Measurements from ENCODE around the gene NCOR1.

The NCOR1 gene

DNA sequence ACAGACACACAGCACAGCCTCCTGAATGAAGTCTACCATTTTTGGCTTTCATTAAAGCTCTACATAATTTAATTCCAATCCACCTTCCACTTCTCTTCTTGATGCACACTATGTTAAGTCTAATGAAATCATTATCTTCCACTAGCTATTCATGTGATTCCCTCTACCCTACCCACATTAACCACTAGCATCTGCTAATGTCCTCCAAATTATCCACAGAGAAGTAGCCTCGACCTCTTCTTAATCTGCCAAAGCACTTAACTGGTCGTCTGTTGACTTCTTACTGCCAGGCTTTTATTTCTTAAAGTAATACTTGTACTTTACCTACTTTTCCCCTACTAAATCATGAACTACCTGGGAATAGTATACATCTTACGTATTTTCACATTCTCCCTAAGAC lies 91.8 kb downstream of the NCOR1 start:
- ATAC-seq, result no peak
- no peak for TF ChIP-seq ZNF565 (CRISPR knock-in tag; conservative IDR thresholded peaks at IDR 0.05; ENCODE audit: low read depth)

DNA sequence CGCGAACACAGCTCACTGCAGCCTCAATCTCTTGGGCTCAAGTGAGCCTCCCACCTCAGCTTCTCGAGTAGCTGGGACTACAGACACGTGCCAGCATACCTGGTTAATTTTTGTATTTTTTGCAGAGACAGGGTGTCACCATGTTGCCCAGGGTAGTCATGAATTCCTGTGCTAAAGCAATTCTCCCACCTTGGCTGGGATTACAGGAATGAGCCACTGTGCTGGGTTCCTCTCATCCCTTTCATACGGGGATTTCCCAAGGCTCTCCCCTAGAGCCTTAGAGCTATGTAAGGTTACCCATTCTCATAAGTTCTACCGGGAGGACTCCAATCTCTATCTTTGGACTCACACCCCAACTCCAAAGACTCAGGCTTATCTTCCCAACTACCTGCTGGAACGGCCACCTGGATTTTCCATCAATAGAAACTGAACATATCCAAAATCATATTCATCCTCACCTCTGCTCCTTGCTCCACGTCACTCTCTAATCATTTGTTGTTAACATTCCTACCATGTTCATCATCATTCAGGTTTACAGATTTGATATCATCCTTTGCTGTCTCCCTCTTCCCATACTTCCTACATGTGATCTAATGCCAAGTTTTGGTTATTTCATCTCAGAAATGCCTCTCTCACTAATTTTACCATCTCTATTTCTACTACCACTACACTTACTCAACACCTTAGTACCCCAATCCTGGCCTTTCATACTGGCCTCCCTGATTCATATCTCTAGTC lies 92.5 kb downstream of the NCOR1 start:
- ATAC-seq, result no peak
- TF ChIP-seq, protein P1, sequence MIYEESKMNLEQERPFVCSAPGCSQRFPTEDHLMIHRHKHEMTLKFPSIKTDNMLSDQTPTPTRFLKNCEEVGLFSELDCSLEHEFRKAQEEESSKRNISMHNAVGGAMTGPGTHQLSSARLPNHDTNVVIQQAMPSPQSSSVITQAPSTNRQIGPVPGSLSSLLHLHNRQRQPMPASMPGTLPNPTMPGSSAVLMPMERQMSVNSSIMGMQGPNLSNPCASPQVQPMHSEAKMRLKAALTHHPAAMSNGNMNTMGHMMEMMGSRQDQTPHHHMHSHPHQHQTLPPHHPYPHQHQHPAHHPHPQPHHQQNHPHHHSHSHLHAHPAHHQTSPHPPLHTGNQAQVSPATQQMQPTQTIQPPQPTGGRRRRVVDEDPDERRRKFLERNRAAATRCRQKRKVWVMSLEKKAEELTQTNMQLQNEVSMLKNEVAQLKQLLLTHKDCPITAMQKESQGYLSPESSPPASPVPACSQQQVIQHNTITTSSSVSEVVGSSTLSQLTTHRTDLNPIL (CRISPR knock-in tag; IDR thresholded peaks at IDR 0.05; ENCODE audit: low read depth), result no peak
- TF ChIP-seq SNAI2 (CRISPR knock-in tag; IDR thresholded peaks at IDR 0.05), result no peak
- TF ChIP-seq ESRRG (CRISPR knock-in tag; IDR thresholded peaks at IDR 0.05), result no peak
- no peak for TF ChIP-seq TCF4 (CRISPR knock-in tag; IDR thresholded peaks at IDR 0.05; ENCODE audit: borderline replicate concordance)
- TF ChIP-seq CSDC2 (CRISPR knock-in tag; IDR thresholded peaks at IDR 0.05), result no peak
- TF ChIP-seq, protein P2, sequence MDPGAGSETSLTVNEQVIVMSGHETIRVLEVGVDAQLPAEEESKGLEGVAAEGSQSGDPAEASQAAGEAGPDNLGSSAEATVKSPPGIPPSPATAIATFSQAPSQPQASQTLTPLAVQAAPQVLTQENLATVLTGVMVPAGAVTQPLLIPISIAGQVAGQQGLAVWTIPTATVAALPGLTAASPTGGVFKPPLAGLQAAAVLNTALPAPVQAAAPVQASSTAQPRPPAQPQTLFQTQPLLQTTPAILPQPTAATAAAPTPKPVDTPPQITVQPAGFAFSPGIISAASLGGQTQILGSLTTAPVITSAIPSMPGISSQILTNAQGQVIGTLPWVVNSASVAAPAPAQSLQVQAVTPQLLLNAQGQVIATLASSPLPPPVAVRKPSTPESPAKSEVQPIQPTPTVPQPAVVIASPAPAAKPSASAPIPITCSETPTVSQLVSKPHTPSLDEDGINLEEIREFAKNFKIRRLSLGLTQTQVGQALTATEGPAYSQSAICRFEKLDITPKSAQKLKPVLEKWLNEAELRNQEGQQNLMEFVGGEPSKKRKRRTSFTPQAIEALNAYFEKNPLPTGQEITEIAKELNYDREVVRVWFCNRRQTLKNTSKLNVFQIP (CRISPR knock-in tag; IDR thresholded peaks at IDR 0.05; ENCODE audit: borderline replicate concordance, low read depth), result no peak
- TF ChIP-seq ZNF565 (CRISPR knock-in tag; conservative IDR thresholded peaks at IDR 0.05; ENCODE audit: low read depth), result no peak
- TF ChIP-seq, protein P3, sequence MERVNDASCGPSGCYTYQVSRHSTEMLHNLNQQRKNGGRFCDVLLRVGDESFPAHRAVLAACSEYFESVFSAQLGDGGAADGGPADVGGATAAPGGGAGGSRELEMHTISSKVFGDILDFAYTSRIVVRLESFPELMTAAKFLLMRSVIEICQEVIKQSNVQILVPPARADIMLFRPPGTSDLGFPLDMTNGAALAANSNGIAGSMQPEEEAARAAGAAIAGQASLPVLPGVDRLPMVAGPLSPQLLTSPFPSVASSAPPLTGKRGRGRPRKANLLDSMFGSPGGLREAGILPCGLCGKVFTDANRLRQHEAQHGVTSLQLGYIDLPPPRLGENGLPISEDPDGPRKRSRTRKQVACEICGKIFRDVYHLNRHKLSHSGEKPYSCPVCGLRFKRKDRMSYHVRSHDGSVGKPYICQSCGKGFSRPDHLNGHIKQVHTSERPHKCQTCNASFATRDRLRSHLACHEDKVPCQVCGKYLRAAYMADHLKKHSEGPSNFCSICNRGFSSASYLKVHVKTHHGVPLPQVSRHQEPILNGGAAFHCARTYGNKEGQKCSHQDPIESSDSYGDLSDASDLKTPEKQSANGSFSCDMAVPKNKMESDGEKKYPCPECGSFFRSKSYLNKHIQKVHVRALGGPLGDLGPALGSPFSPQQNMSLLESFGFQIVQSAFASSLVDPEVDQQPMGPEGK (CRISPR knock-in tag; IDR thresholded peaks at IDR 0.05; ENCODE audit: borderline replicate concordance), result no peak
- TF ChIP-seq BACH2 (CRISPR knock-in tag; IDR thresholded peaks at IDR 0.05; ENCODE audit: borderline replicate concordance), result no peak
- TF ChIP-seq, protein P4, sequence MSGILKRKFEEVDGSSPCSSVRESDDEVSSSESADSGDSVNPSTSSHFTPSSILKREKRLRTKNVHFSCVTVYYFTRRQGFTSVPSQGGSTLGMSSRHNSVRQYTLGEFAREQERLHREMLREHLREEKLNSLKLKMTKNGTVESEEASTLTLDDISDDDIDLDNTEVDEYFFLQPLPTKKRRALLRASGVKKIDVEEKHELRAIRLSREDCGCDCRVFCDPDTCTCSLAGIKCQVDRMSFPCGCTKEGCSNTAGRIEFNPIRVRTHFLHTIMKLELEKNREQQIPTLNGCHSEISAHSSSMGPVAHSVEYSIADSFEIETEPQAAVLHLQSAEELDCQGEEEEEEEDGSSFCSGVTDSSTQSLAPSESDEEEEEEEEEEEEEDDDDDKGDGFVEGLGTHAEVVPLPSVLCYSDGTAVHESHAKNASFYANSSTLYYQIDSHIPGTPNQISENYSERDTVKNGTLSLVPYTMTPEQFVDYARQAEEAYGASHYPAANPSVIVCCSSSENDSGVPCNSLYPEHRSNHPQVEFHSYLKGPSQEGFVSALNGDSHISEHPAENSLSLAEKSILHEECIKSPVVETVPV (CRISPR knock-in tag; IDR thresholded peaks at IDR 0.05), result no peak
- no peak for TF ChIP-seq ZFP30 (CRISPR knock-in tag; IDR thresholded peaks at IDR 0.05)
- TF ChIP-seq RARB (CRISPR knock-in tag; IDR thresholded peaks at IDR 0.05), result no peak

DNA sequence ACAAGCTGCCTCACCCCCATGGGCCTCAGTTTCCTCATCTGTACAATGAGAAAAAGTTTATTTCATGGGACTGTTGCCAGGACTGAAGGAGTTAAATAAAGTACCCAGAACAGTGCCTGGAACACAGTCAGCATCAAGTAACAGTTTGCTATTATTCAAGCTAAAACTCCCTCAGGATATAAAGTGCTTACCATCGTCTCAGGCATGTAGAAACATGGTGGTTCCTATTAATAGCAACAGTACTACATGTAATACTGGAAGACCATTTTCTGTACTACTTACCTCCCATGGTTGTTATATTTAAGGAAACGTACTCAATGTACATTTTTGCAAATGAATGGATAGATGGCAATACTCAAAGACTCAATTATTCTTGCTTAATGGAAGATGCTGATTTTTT lies 93.4 kb downstream of the NCOR1 start:
- ATAC-seq, result no peak
- TF ChIP-seq BACH2 (CRISPR knock-in tag; IDR thresholded peaks at IDR 0.05; ENCODE audit: borderline replicate concordance) (no peak), ZNF565 (CRISPR knock-in tag; conservative IDR thresholded peaks at IDR 0.05; ENCODE audit: low read depth) (no peak), TCF4 (CRISPR knock-in tag; IDR thresholded peaks at IDR 0.05; ENCODE audit: borderline replicate concordance) (no peak), ISL1 (CRISPR knock-in tag; IDR thresholded peaks at IDR 0.05) (no peak), ESRRG (CRISPR knock-in tag; IDR thresholded peaks at IDR 0.05) (no peak), OSR1 (CRISPR knock-in tag; IDR thresholded peaks at IDR 0.05) (no peak), ZFP30 (CRISPR knock-in tag; IDR thresholded peaks at IDR 0.05) (no peak)
- TF ChIP-seq, protein P1 (CRISPR knock-in tag; IDR thresholded peaks at IDR 0.05; ENCODE audit: low read depth), result no peak
- TF ChIP-seq, protein P5, sequence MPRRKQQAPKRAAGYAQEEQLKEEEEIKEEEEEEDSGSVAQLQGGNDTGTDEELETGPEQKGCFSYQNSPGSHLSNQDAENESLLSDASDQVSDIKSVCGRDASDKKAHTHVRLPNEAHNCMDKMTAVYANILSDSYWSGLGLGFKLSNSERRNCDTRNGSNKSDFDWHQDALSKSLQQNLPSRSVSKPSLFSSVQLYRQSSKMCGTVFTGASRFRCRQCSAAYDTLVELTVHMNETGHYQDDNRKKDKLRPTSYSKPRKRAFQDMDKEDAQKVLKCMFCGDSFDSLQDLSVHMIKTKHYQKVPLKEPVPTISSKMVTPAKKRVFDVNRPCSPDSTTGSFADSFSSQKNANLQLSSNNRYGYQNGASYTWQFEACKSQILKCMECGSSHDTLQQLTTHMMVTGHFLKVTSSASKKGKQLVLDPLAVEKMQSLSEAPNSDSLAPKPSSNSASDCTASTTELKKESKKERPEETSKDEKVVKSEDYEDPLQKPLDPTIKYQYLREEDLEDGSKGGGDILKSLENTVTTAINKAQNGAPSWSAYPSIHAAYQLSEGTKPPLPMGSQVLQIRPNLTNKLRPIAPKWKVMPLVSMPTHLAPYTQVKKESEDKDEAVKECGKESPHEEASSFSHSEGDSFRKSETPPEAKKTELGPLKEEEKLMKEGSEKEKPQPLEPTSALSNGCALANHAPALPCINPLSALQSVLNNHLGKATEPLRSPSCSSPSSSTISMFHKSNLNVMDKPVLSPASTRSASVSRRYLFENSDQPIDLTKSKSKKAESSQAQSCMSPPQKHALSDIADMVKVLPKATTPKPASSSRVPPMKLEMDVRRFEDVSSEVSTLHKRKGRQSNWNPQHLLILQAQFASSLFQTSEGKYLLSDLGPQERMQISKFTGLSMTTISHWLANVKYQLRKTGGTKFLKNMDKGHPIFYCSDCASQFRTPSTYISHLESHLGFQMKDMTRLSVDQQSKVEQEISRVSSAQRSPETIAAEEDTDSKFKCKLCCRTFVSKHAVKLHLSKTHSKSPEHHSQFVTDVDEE (CRISPR knock-in tag; IDR thresholded peaks at IDR 0.05), result no peak

DNA sequence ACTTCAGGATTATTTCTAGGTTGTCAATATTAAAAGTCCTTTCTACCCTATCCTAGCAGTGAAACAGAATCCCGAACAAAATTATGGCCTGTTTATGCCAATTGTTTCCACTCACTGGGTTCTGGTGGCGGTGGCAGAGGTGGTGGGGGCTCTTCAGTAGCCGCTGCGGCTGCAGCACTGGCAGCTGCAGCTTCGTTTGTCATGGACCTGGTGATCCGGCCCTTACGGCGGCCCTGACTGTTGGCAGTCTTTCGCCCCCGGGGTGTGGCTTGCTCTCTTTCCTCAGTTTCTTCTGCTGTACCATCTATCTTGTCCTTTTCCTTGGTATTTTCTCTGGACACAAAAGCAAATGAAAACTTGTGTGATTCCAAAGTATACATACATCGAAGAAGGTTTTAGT lies 94.4 kb downstream of the NCOR1 start:
- ATAC-seq, result no peak
- TF ChIP-seq BACH2 (CRISPR knock-in tag; IDR thresholded peaks at IDR 0.05; ENCODE audit: borderline replicate concordance) (no peak), ARNTL (CRISPR knock-in tag; IDR thresholded peaks at IDR 0.05; ENCODE audit: borderline replicate concordance, low read depth) (no peak), ZNF565 (CRISPR knock-in tag; conservative IDR thresholded peaks at IDR 0.05; ENCODE audit: low read depth) (no peak), CSDC2 (CRISPR knock-in tag; IDR thresholded peaks at IDR 0.05) (no peak), RARB (CRISPR knock-in tag; IDR thresholded peaks at IDR 0.05) (no peak)
- TF ChIP-seq, protein P5 (CRISPR knock-in tag; IDR thresholded peaks at IDR 0.05), result no peak
- TF ChIP-seq, protein P1 (CRISPR knock-in tag; IDR thresholded peaks at IDR 0.05; ENCODE audit: low read depth), result no peak

Data from SK-N-SH treated with all-trans-retinoic acid at 6 μM for 48 hours (cell line).